ENCODE measurements around the gene CRCP. TPM values are rescaled to one million over a fixed set of nuclear protein-coding genes. Genes with fewer than 3 reads are reported as not detected.

Gene CRCP
- total and polyA plus RNA-seq, 2 of the 13 experiments (the other 11 are each of a cell fraction or from before 2014, with no cell fraction given): 22.7 to 31.0 TPM

DNA sequence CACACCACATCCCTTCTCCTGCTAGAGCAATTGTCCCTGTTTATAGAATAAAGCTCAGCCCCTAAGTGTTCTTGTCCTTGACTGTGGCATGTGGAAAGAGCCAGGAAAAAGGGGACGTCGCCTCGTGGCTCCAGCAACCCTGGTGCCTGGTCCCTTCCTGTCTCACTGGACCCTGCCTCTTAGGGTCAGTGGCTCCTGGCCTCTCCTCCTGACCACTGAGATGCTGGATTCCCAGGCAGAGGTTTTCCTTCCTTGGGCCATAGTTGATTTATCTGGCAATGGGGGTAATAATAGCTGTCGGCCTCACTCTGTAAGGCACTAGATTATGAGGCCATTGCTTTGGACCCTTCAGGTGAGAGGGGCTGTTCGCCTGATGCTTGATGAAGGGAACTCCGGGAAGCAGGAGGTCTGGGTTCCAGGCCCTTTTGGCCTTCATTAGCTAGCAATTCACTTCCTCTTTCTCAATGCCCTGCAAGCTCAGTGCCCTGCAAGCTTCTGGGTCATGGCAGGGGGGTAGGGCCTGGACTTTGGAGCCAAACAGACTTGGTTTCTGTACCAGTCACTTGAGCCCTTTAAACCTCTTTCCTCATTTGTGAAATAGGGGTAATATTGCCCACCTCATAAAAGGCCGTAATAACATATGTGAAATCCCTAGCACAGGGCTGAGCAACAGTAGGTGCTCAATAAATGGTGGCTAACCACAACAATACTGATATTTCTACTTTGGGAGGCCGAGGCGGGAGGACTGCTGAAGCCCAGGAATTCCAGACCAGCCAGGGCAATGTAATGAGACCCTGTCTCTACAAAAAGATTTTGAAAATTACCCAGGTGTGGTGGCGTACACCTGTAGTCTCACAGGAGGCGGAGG, 38.0 kb upstream of the CRCP start (continued):
- TF ChIP-seq, protein P1, sequence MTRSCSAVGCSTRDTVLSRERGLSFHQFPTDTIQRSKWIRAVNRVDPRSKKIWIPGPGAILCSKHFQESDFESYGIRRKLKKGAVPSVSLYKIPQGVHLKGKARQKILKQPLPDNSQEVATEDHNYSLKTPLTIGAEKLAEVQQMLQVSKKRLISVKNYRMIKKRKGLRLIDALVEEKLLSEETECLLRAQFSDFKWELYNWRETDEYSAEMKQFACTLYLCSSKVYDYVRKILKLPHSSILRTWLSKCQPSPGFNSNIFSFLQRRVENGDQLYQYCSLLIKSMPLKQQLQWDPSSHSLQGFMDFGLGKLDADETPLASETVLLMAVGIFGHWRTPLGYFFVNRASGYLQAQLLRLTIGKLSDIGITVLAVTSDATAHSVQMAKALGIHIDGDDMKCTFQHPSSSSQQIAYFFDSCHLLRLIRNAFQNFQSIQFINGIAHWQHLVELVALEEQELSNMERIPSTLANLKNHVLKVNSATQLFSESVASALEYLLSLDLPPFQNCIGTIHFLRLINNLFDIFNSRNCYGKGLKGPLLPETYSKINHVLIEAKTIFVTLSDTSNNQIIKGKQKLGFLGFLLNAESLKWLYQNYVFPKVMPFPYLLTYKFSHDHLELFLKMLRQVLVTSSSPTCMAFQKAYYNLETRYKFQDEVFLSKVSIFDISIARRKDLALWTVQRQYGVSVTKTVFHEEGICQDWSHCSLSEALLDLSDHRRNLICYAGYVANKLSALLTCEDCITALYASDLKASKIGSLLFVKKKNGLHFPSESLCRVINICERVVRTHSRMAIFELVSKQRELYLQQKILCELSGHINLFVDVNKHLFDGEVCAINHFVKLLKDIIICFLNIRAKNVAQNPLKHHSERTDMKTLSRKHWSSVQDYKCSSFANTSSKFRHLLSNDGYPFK (CRISPR knock-in tag; IDR thresholded peaks at IDR 0.05; ENCODE audit: borderline replicate concordance): no peak; the same call in 1 of the 2 replicates
- TF ChIP-seq ZFP1 (CRISPR knock-in tag; IDR thresholded peaks at IDR 0.05) (no peak), ZSCAN22 (CRISPR knock-in tag; IDR thresholded peaks at IDR 0.05) (no peak; the same call in 1 of the 2 replicates), ZNF547 (CRISPR knock-in tag; IDR thresholded peaks at IDR 0.05) (no peak), TBL1XR1 (IDR thresholded peaks at IDR 0.05; ENCODE audit: borderline replicate concordance, low read length, partially characterized antibody) (no peak), CHCHD3 (CRISPR knock-in tag; IDR thresholded peaks at IDR 0.05) (no peak), REL (CRISPR knock-in tag; conservative IDR thresholded peaks at IDR 0.05) (no peak), HNRNPL (IDR thresholded peaks at IDR 0.05; ENCODE audit: low read depth, low read length) (no peak), THYN1 (CRISPR knock-in tag; IDR thresholded peaks at IDR 0.05; ENCODE audit: borderline replicate concordance, low read depth) (no peak), EP300 (IDR thresholded peaks at IDR 0.05; ENCODE audit: low read depth in 2 of 2, low read length in 2 of 2) (peak in 1 of 2 experiments; percentile 60; a peak in 2 of 4 replicates), EP300 (CRISPR knock-in tag; IDR thresholded peaks at IDR 0.05; ENCODE audit: borderline replicate concordance) (no peak), ZNF570 (CRISPR knock-in tag; IDR thresholded peaks at IDR 0.05; ENCODE audit: borderline replicate concordance) (no peak), RORA (CRISPR knock-in tag; IDR thresholded peaks at IDR 0.05) (no peak), MEIS2 (CRISPR knock-in tag; IDR thresholded peaks at IDR 0.05) (no peak), ZIK1 (CRISPR knock-in tag; IDR thresholded peaks at IDR 0.05; ENCODE audit: borderline replicate concordance, low read depth) (no peak), RFX3 (CRISPR knock-in tag; IDR thresholded peaks at IDR 0.05) (no peak), NONO (IDR thresholded peaks at IDR 0.05) (no peak), NONO (CRISPR knock-in tag; conservative IDR thresholded peaks at IDR 0.05) (no peak)
- TF ChIP-seq, protein P2, sequence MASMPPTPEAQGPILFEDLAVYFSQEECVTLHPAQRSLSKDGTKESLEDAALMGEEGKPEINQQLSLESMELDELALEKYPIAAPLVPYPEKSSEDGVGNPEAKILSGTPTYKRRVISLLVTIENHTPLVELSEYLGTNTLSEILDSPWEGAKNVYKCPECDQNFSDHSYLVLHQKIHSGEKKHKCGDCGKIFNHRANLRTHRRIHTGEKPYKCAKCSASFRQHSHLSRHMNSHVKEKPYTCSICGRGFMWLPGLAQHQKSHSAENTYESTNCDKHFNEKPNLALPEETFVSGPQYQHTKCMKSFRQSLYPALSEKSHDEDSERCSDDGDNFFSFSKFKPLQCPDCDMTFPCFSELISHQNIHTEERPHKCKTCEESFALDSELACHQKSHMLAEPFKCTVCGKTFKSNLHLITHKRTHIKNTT (CRISPR knock-in tag; IDR thresholded peaks at IDR 0.05): no peak
- TF ChIP-seq, protein P3, sequence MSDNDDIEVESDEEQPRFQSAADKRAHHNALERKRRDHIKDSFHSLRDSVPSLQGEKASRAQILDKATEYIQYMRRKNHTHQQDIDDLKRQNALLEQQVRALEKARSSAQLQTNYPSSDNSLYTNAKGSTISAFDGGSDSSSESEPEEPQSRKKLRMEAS (IDR thresholded peaks at IDR 0.05): peak; percentile 25; the same call in 1 of the 2 replicates
- TF ChIP-seq, protein P4, sequence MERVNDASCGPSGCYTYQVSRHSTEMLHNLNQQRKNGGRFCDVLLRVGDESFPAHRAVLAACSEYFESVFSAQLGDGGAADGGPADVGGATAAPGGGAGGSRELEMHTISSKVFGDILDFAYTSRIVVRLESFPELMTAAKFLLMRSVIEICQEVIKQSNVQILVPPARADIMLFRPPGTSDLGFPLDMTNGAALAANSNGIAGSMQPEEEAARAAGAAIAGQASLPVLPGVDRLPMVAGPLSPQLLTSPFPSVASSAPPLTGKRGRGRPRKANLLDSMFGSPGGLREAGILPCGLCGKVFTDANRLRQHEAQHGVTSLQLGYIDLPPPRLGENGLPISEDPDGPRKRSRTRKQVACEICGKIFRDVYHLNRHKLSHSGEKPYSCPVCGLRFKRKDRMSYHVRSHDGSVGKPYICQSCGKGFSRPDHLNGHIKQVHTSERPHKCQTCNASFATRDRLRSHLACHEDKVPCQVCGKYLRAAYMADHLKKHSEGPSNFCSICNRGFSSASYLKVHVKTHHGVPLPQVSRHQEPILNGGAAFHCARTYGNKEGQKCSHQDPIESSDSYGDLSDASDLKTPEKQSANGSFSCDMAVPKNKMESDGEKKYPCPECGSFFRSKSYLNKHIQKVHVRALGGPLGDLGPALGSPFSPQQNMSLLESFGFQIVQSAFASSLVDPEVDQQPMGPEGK (CRISPR knock-in tag; IDR thresholded peaks at IDR 0.05): peak; percentile 28; the same call in 1 of the 2 replicates
- TF ChIP-seq, protein P5, sequence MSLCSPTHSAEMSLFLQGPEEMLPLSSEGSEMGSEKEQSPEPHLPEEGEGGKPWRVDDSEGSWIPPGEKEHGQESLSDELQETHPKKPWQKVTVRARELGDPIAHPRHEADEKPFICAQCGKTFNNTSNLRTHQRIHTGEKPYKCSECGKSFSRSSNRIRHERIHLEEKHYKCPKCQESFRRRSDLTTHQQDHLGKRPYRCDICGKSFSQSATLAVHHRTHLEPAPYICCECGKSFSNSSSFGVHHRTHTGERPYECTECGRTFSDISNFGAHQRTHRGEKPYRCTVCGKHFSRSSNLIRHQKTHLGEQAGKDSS (CRISPR knock-in tag; IDR thresholded peaks at IDR 0.05; ENCODE audit: borderline replicate concordance, low read depth): no peak

Measured in HepG2 (cell line).